ENCODE data around the gene DCBLD2. TPM values are rescaled to one million over a fixed set of nuclear protein-coding genes. Genes with fewer than 3 reads are reported as not detected.
"Not testable (repeated sequence)": the region's sequence is repeated elsewhere in the genome, so short reads cannot be mapped to it uniquely, and the experiment has no call there.

Gene DCBLD2
- total RNA-seq, 1 donor from 2014 or later, result 88.2 TPM

DNA sequence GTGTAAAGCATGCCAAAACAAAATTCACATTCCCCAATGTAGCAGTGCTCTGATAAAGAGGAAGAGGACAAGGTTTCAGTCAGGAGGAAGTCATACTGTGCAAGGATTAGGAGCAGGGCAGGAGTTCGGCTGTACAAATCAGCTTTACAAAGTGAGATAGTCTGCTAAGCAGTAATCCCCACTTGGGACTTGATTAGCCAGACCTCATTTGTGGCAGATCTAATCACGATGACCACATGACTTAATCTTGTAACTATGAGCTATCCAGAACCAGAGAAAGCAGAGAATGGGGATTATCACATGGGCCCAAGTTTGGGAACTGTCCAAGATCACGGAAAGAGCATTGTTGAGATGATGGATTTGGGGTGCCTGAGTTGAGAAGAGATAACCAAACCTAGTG lies 7.8 kb downstream of the DCBLD2 start:
- peak; percentile 24 for DNase-seq (ENCODE audit: low read depth)

GRCh38 chr3:98892263-98892662 lies 9.2 kb downstream of the DCBLD2 start:
- no peak for DNase-seq (ENCODE audit: low read depth)

- no peak for DNase-seq (ENCODE audit: low read depth)
Observed at GRCh38 chr3:98890965-98891910, 10.3 kb downstream of the DCBLD2 start.

- DNase-seq (ENCODE audit: low read depth), result peak; percentile 27
Observed at GRCh38 chr3:98890181-98890835, 11.2 kb downstream of the DCBLD2 start.

DNA sequence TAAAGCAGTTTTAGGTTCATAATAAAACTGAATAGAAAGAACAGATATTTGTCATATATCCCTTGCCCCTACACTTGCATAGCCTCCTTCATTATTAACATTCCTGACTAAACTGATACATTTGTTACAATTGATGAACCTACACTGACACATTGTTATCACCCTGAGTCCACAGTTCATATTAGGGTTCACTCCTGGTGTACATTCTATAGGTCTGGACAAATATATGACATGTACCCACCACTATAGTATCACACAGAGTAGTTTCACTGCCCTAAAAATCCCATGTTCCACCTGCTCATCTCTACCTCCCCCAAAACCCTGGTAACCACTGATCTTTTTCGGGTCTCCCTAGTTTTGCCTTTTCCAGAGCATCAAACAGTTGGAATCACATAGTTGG lies 13.8 kb downstream of the DCBLD2 start:
- no peak for DNase-seq (ENCODE audit: low read depth)

DNA sequence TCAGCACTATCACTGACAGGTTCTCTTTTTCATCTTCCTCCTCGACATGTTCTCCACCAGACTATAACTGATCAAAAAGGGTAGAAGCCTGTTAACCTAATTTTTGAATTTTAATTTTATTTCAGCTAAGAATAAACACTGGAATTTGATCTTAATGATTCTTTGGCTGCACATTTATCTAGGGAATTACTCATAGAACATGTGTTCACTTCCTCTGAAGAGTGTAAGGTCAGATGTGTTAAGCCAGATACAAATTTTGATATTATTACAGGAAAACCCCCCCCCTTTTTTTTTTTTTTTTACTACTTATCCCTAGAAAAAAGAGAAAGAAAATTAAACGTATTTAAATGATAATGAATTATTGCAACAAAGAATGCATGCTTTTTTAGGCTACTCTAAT lies 15.0 kb downstream of the DCBLD2 start:
- no peak for DNase-seq (ENCODE audit: low read depth)

DNA sequence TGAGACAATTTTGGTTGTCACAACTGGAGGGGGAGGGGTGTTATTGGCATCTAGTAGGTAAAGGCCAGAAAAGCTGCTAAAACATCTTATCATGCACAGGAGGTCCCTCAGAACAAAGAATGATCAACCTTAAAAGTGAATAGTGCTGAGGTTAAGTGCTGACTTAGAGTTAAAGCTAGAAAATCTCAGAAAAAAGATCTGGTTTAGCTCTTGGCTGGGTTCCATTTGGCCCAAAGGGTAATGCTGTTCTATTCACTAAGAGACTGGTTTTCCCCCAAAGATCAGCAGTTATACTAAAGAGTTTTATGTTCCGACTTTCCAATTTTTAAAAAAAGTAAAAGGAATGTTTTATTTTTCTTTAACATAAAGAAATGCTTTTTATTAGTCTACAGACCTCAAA lies 15.6 kb downstream of the DCBLD2 start:
- DNase-seq (ENCODE audit: low read depth), result peak; percentile 34

GRCh38 chr3:98884675-98885371 lies 16.7 kb downstream of the DCBLD2 start:
- DNase-seq (ENCODE audit: low read depth), result peak; percentile 24

DNA sequence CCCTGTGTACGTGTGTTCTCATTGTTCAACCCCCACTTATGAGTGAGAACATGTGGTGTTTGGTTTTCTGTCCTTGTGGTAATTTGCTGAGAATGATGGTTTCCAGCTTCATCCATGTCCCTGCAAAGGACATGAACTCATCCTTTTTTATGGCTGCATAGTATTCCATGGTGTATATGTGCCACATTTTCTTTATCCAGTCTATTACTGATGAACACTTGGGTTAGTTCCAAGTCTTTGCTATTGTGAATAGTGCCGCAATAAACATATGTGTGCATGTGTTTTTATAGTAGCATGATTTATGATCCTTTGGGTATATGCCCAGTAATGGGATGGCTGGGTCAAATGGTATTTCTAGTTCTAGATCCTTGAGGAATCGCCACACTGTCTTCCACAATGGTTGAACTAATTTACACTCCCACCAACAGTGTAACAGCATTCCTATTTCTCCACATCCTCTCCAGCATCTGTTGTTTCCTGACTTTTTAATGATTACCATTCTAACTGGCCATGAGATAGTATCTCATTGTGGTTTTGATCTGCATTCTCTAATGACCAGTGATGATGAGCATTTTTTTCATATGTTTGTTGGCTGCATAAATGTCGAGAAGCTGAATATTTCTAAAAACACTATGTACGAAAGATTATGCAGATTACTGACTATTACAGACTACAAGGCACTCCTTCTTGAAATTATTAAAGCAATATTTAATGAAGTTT lies 18.7 kb downstream of the DCBLD2 start:
- not testable (repeated sequence) for DNase-seq (ENCODE audit: low read depth)

- DNase-seq (ENCODE audit: low read depth), result no peak
Observed at GRCh38 chr3:98877132-98877531, 24.4 kb downstream of the DCBLD2 start.

DNA sequence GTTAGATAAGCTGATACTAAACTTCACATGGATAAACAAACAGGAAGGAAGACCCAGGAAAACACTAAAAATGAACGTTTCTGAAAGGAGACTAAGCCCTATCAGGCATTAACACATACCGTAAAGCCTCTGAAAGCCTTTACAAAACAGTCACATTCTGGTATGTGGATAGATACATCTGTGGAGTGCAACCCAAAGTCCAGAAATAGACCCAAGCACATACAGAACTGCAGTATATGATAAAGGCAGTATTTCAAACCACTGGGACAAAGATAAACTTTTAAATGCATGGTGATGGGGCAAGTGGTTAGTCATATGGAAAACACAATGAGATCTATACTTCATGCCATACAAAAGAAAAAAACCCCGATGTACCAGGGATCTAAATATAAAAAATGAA lies 26.0 kb downstream of the DCBLD2 start:
- no peak for DNase-seq (ENCODE audit: low read depth)

- no peak for DNase-seq (ENCODE audit: low read depth)
Observed at GRCh38 chr3:98874602-98875249, 26.8 kb downstream of the DCBLD2 start.

GRCh38 chr3:98869391-98869790 lies 32.1 kb downstream of the DCBLD2 start:
- DNase-seq (ENCODE audit: low read depth), result no peak

DNA sequence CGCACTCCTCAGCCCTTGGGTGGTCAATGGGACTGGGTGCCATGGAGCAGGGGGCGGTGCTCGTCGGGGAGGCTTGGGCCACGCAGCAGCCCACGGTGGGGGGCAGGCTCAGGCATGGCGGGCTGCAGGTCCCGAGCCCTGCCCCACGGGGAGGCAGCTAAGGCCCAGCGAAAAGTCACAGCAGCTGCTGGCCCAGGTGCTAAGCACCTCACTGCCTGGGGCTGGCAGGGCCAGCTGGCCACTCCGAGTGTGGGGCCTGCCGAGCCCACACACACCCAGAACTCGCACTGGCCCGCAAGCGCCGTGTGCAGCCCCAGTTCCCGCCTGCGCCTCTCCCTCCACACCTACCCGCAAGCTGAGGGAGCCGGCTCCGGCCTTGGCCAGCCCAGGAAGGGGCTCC lies 43.5 kb downstream of the DCBLD2 start:
- DNase-seq (ENCODE audit: low read depth), result not testable (repeated sequence)

DNA sequence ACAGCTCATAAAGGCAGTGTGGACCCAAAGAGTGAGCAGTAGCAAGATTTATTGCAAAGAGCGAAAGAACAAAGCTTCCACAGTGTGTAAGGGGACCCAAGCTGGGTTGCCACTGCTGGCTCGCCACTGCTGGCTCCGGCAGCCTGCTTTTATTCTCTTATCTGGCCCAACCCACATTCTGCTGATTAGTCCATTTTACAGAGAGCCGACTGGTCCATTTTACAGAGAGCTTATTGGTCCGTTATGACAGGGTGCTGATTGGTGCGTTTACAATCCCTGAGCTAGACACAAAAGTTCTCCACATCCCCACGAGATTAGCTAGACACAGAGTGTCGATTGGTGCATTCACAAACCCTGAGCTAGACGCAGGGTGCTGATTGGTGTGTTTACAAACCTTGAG lies 44.2 kb downstream of the DCBLD2 start:
- DNase-seq (ENCODE audit: low read depth), result not testable (repeated sequence)

DNA sequence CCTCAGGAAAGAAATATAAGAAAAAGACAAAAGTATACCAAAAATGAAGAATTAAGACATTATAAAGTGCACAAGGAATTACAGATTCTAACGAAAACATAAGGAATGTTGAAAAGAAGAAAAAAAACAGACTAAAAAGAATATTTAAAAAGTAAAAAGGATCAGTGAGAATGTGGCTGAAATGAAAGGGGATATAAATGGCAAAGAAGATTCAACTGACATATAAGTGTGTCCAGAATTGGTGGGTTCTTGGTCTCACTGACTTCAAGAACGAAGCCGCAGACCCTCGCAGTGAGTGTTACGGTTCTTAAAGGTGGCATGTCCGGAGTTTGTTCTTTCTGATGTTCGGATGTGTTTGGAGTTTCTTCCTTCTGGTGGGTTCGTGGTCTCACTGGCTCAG lies 44.8 kb downstream of the DCBLD2 start:
- no peak for DNase-seq (ENCODE audit: low read depth)

DNA sequence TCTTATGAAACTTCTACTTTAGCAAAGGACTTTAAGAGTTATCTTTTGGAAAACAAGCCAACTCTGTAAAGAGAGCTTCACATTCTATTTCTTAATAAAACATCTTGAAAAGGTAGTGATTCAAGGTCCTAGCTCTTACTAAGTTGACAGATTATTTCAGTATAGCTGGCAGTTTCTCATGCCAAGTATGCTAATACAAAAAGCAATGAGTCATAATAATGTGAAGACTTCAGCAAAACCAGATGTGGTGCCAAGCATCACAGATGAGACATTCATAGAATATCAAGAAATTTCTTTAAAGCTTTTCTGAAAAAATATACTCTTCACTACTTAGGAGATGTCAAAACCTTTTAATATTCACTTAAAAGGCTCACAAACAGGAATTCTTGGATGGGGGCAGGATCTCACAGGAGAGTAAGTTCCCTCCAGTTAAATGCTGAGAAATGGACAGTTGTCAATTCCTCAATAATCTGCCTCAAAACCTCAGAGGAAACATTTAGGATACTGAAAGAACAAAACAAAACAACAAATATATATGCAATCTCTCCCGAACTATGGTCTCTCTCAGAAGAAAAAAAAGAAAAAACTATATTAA lies 45.6 kb downstream of the DCBLD2 start:
- DNase-seq (ENCODE audit: low read depth), result peak; percentile 62

DNA sequence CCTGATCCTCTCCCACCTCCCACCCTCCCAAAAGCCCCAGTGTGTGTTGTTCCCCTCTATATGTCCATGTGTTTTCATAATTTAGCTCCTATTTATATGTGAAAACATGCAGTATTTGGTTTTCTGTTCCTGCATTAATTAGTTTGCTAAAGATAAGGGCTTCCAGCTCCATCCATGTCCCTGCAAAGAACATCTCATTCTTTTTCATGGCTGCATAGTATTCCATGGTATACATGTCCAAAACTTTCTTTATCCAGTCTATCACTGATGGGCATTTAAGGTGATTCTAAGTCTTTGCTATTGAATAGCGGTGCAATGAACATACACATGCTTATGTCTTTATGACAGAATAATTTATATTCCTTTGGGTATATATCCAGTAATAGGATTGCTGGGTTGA lies 53.4 kb downstream of the DCBLD2 start:
- DNase-seq (ENCODE audit: low read depth), result no peak

GRCh38 chr3:98846101-98846500 lies 55.4 kb downstream of the DCBLD2 start:
- no peak for DNase-seq (ENCODE audit: low read depth)

DNA sequence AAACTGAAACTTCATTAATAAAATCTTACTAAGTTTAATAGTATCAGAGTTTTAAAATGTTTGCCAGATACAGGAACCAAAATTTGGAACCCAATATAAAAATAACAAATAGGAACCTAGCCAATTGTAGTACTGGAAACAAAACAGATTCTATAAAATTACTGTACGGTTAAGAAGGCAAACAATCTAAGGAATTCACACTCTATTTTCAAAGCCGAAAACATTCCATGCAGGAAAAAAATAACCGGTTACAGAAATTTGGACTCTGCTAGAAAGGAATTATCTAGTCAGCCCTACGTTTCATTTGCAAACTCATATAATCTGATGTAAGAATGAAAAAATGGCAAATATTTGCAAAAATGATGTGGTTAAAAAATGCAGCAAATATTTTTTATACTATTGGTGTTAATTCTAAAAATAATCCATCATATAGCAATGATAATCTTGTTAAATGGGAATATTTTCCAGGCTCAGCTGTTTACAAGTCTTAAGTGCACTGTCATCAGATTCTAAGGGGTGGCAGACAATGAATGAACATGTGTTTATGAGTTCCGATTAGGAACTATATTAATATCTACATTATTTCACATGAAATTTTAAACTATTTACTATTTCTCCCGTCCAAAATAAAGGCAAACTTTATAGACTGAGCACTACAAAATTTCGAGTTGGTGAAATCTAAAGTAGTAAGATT lies 58.1 kb downstream of the DCBLD2 start:
- DNase-seq (ENCODE audit: low read depth), result no peak

Measured in myocyte (in vitro differentiated cells).